HepG2 (cell line): Measurements from ENCODE around the gene PCSK6. TPM values are rescaled to one million over a fixed set of nuclear protein-coding genes. Genes with fewer than 3 reads are reported as not detected.

Experiments used
- AHDC1 ChIP-seq: sonication (generic); formaldehyde crosslinking; IDR thresholded peaks from 2 replicates; pipeline ENCODE4 v1.5.1; 2020; ENCODE audit warnings: mild to moderate bottlenecking, missing genetic modification reagents, borderline replicate concordance
- E2F5 ChIP-seq: sonication (generic); formaldehyde crosslinking; conservative IDR thresholded peaks from 2 replicates; pipeline ENCODE4 v1.4.0; 2020; ENCODE audit warnings: missing genetic modification reagents
- FOXO4 ChIP-seq: sonication (generic); formaldehyde crosslinking; conservative IDR thresholded peaks from 2 replicates; pipeline ENCODE4 v1.8.1; 2023; ENCODE audit warnings: missing genetic modification reagents
- HINFP ChIP-seq: sonication (generic); formaldehyde crosslinking; IDR thresholded peaks from 2 replicates; pipeline ENCODE4 v1.4.0; 2020; ENCODE audit warnings: low read depth, mild to moderate bottlenecking, missing genetic modification reagents
- HNRNPUL1 ChIP-seq: fragments of 200-400 bp; formaldehyde crosslinking; IDR thresholded peaks from 2 replicates; pipeline ENCODE4 v1.6.1; 2017; ENCODE audit warnings: low read depth, mild to moderate bottlenecking, low read length, moderate library complexity
- KDM3A ChIP-seq: IDR thresholded peaks from 2 replicates; pipeline ENCODE4 v1.6.1; 2018; ENCODE audit warnings: low read depth, missing compliant biosample characterization
- MAFF ChIP-seq: IDR thresholded peaks from 2 replicates; pipeline ENCODE4 v1.6.1; 2011; ENCODE audit warnings: low read depth, low read length, improper control_type of control experiment
- MAX ChIP-seq: IDR thresholded peaks from 2 replicates; pipeline ENCODE4 v1.6.1; 2012; ENCODE audit warnings: inconsistent platforms
- MTERF4 ChIP-seq: sonication (generic); formaldehyde crosslinking; IDR thresholded peaks from 2 replicates; pipeline ENCODE4 v1.8.0; 2023; ENCODE audit warnings: mild to moderate bottlenecking, missing genetic modification reagents
- RAD21 ChIP-seq: fragments of 450-650 bp; formaldehyde crosslinking; IDR thresholded peaks from 2 replicates; pipeline ENCODE4 v1.5.0; 2020; ENCODE audit warnings: mild to moderate bottlenecking
- THAP8 ChIP-seq: sonication (generic); formaldehyde crosslinking; IDR thresholded peaks from 2 replicates; pipeline ENCODE4 v1.5.1; 2020; ENCODE audit warnings: missing genetic modification reagents, mild to moderate bottlenecking, borderline replicate concordance
- THYN1 ChIP-seq: sonication (generic); formaldehyde crosslinking; IDR thresholded peaks from 2 replicates; pipeline ENCODE4 v1.8.1; 2023; ENCODE audit warnings: low read depth, mild to moderate bottlenecking, moderate library complexity, missing genetic modification reagents, borderline replicate concordance
- ZNF879 ChIP-seq: sonication (generic); formaldehyde crosslinking; IDR thresholded peaks from 2 replicates; pipeline ENCODE4 v1.8.1; 2023; ENCODE audit warnings: missing genetic modification reagents
- ZZZ3 ChIP-seq: sonication (generic); formaldehyde crosslinking; IDR thresholded peaks from 2 replicates; pipeline ENCODE4 v1.4.0; 2020; ENCODE audit warnings: missing genetic modification reagents, mild to moderate bottlenecking, borderline replicate concordance
- polyA plus RNA-seq, 8 experiments: library from polyadenylated mRNA; depleted of rRNA in 3 of 8; stranded (reverse) in 7 of 8; unstranded in 1 of 8; fragments of >200 nt; fragmentation: Illumina TruSeq in 4 of 8; extraction: Trizol in 4 of 8; gene quantifications; 2 replicates each; pipeline versions ENCODE4 v1.2.1 to v1.2.3, GENCODE V29; 2011 to 2016; ENCODE audit warnings: low read depth in 4 of 8, missing spikeins in 1 of 8, mixed read lengths in 1 of 8; ENCODE audit not compliant: insufficient read depth in 1 of 8
- total RNA-seq, 5 experiments: library from RNA; depleted of rRNA; stranded (reverse); fragments of >200 nt; fragmentation: Illumina TruSeq; extraction: Trizol; gene quantifications; 2 replicates each; pipeline ENCODE4 v1.2.3, GENCODE V29; 2016; ENCODE audit warnings: low read depth in 1 of 5

PCSK6 gene
- total and polyA plus RNA-seq, 2 of the 13 experiments (the other 11 are each of a cell fraction or from before 2014, with no cell fraction given): 56.5 to 155 TPM

- TF ChIP-seq THAP8 (CRISPR knock-in tag): no peak
- TF ChIP-seq HINFP (CRISPR knock-in tag): peak; percentile 95
- TF ChIP-seq AHDC1 (CRISPR knock-in tag): no peak
- TF ChIP-seq THYN1 (CRISPR knock-in tag): no peak
- no peak for TF ChIP-seq FOXO4 (CRISPR knock-in tag)
- no peak for TF ChIP-seq MTERF4 (CRISPR knock-in tag)
- TF ChIP-seq MAFF: no peak
- 0 out of 2 replicates have a peak, but pooled peaks have one; percentile 54 for TF ChIP-seq ZNF879 (CRISPR knock-in tag)
- TF ChIP-seq E2F5 (CRISPR knock-in tag): no peak
- TF ChIP-seq RAD21 (CRISPR knock-in tag): peak; percentile 49
- no peak for TF ChIP-seq HNRNPUL1
- TF ChIP-seq ZZZ3 (CRISPR knock-in tag): no peak
- TF ChIP-seq KDM3A (CRISPR knock-in tag): no peak
- TF ChIP-seq MAX: peak; percentile 92
Observed at GRCh38 chr15:101277038-101277822, 212.3 kb downstream of the PCSK6 start, which contains the start of gene SELENOS (continued).
